HepG2 (cell line): ENCODE measurements around the gene POU6F2. TPM values are rescaled to one million over a fixed set of nuclear protein-coding genes. Genes with fewer than 3 reads are reported as not detected.

ENCODE experiments used
- ATAC-seq: fragments of 200-7000 bp; cut with Tn5 transposase; 3 replicates; pipeline ENCODE4 v1.9.1; 2020; ENCODE audit warnings: mild to moderate bottlenecking, moderate library complexity
- BruUV-seq: library from RNA; stranded (reverse); fragments of 400-500 nt; replicated peaks from 2 replicates; lab custom pipeline; 2021; lab: Mats Ljungman, UMichigan
- CTCF ChIA-PET: fragments of 300-600 bp; formaldehyde crosslinking; extraction: SDS; loops from one replicate; lab custom pipeline; 2021; ENCODE audit warnings: low total read pairs, inconsistent platforms, low intra/inter-chr PET ratio; lab: Yijun Ruan, JAX
- POLR2A ChIA-PET: fragments of 350-600 bp; sonication (Branson Sonifier 250); formaldehyde crosslinking; loops from one replicate; lab custom pipeline; 2020; ENCODE audit warnings: antibody characterized with exemption, inconsistent platforms; lab: Yijun Ruan, JAX
- DNase-seq: peaks from one replicate; pipeline ENCODE4 v3.0.0-alpha.2; 2015; ENCODE audit warnings: low spot score
- FAIRE-seq: peaks from 3 replicates; lab custom pipeline; 2011; peaks lifted over from hg19 to GRCh38; lab: Jason Lieb, UNC
- H2AFZ ChIP-seq: one replicate; pipeline ENCODE4 v1.6.1; 2011; ENCODE audit warnings: low read length, inconsistent platforms
- H3K27ac ChIP-seq: fragments of 300-600 bp; 3 replicates; pipeline ENCODE4 v1.8.0; 2011; ENCODE audit warnings: mixed run types, mild to moderate bottlenecking, mixed read lengths, low read length, inconsistent platforms; ENCODE audit not compliant: insufficient read depth; ENCODE audit errors: extremely low read length
- H3K27me3 ChIP-seq, 2 experiments: fragments of 200-600 bp in 1 of 2; 2 replicates in 1 of 2; 3 replicates in 1 of 2; pipeline versions ENCODE4 v1.6.0 to v1.8.0; 2011; ENCODE audit warnings: low read length in 2 of 2, mild to moderate bottlenecking in 2 of 2, moderate library complexity in 2 of 2, inconsistent platforms in 1 of 2; ENCODE audit not compliant: insufficient read depth in 2 of 2, control insufficient read depth in 1 of 2
- H3K36me3 ChIP-seq, 2 experiments: fragments of 200-600 bp in 1 of 2; replicated peaks in 1 of 2; 2 replicates in 1 of 2; 3 replicates in 1 of 2; pipeline versions ENCODE4 v1.5.1 to v1.8.0; 2011; ENCODE audit warnings: low read length in 2 of 2, inconsistent platforms in 1 of 2; ENCODE audit not compliant: insufficient read depth in 2 of 2, control insufficient read depth in 1 of 2
- H3K4me1 ChIP-seq: 2 replicates; pipeline ENCODE4 v1.5.1; 2012; ENCODE audit warnings: low read length, inconsistent platforms; ENCODE audit not compliant: insufficient read depth
- H3K4me2 ChIP-seq: 2 replicates; pipeline ENCODE4 v1.6.0; 2011; ENCODE audit warnings: low read depth, low read length, inconsistent platforms
- H3K4me3 ChIP-seq, 3 experiments: fragments of 200-600 bp in 1 of 3; sonication (generic), shearing (Covaris generic) in 1 of 3; replicated peaks in 1 of 3; 2 replicates each; pipeline ENCODE4 v1.5.1; 2011 to 2016; ENCODE audit warnings: low read length in 3 of 3, inconsistent platforms in 2 of 3, low read depth in 2 of 3, mild to moderate bottlenecking in 2 of 3, control low read depth in 1 of 3, mixed read lengths in 1 of 3; ENCODE audit not compliant: insufficient read depth in 1 of 3
- H3K79me2 ChIP-seq: one replicate; pipeline ENCODE4 v1.6.1; 2011; ENCODE audit warnings: low read length, inconsistent platforms; ENCODE audit not compliant: insufficient read depth
- H3K9ac ChIP-seq: 2 replicates; pipeline ENCODE4 v1.6.0; 2011; ENCODE audit warnings: mild to moderate bottlenecking, low read depth, low read length, inconsistent platforms; ENCODE audit not compliant: insufficient read depth
- H3K9me3 ChIP-seq: 2 replicates; pipeline ENCODE4 v1.5.1; 2012; ENCODE audit warnings: mild to moderate bottlenecking, low read length
- H4K20me1 ChIP-seq: 2 replicates; pipeline ENCODE4 v1.6.0; 2011; ENCODE audit warnings: inconsistent platforms, mild to moderate bottlenecking, low read length, moderate library complexity; ENCODE audit not compliant: insufficient read depth
- CC2D1A ChIP-seq: sonication (generic); formaldehyde crosslinking; IDR thresholded peaks from 2 replicates; pipeline ENCODE4 v1.8.1; 2023; ENCODE audit warnings: mild to moderate bottlenecking, missing genetic modification reagents
- MAFG ChIP-seq: sonication (generic); formaldehyde crosslinking; IDR thresholded peaks from 2 replicates; pipeline ENCODE4 v1.5.1; 2020; ENCODE audit warnings: mild to moderate bottlenecking, missing genetic modification reagents
- NKX3-1 ChIP-seq: sonication (generic); formaldehyde crosslinking; IDR thresholded peaks from 2 replicates; pipeline ENCODE4 v1.5.0; 2020; ENCODE audit warnings: missing genetic modification reagents
- RAD51 ChIP-seq: fragments of 450-650 bp; IDR thresholded peaks from 2 replicates; pipeline ENCODE4 v1.6.1; 2016; ENCODE audit warnings: borderline replicate concordance
- SIN3A ChIP-seq: IDR thresholded peaks from 2 replicates; pipeline ENCODE4 v1.6.1; 2011; ENCODE audit warnings: low read depth, mild to moderate bottlenecking, control low read depth, low read length, borderline replicate concordance
- SP1 ChIP-seq, 2 experiments: fragments of 450-650 bp in 1 of 2; sonication (generic) in 1 of 2; formaldehyde crosslinking in 1 of 2; IDR thresholded peaks; 2 replicates each; pipeline versions ENCODE4 v1.4.0 to v1.6.1; 2016 to 2020; ENCODE audit warnings: missing genetic modification reagents in 1 of 2
- TEAD2 ChIP-seq: sonication (generic); formaldehyde crosslinking; IDR thresholded peaks from 2 replicates; pipeline ENCODE4 v1.9.0; 2021; ENCODE audit warnings: missing genetic modification reagents
- ZBTB7B ChIP-seq: sonication (generic); formaldehyde crosslinking; IDR thresholded peaks from 2 replicates; pipeline ENCODE4 v1.4.0; 2020; ENCODE audit warnings: missing genetic modification reagents
- ZEB1 ChIP-seq: IDR thresholded peaks from 2 replicates; pipeline ENCODE4 v1.6.1; 2012; ENCODE audit warnings: mild to moderate bottlenecking, low read depth, inconsistent platforms; ENCODE audit not compliant: insufficient replicate concordance
- ZMYM4 ChIP-seq: sonication (generic); formaldehyde crosslinking; IDR thresholded peaks from 2 replicates; pipeline ENCODE4 v1.8.1; 2023; ENCODE audit warnings: mild to moderate bottlenecking, missing genetic modification reagents
- ZNF317 ChIP-seq: sonication (generic); formaldehyde crosslinking; IDR thresholded peaks from 2 replicates; pipeline ENCODE4 v1.5.0; 2020; ENCODE audit warnings: mild to moderate bottlenecking, missing genetic modification reagents
- ZNF326 ChIP-seq: sonication (generic); formaldehyde crosslinking; IDR thresholded peaks from 2 replicates; pipeline ENCODE4 v1.4.0; 2020; ENCODE audit warnings: missing genetic modification reagents, borderline replicate concordance
- ZNF614 ChIP-seq: IDR thresholded peaks from 2 replicates; pipeline ENCODE4 v1.6.1; 2018; ENCODE audit warnings: missing biosample characterization, missing genetic modification reagents, inconsistent platforms, borderline replicate concordance
- WGBS: methylation state at CpG from one replicate; pipeline ENCODE4 v1.1.6; 2017; ENCODE audit warnings: low lambda C conversion rate; 5-methylcytosine and 5-hydroxymethylcytosine counted together
- in situ Hi-C: cut with HindIII; loops from 2 replicates; pipeline ENCODE4 v1.10.0; 2017; ENCODE audit warnings: low pct_unique_long_range_greater_than_20kb; ENCODE audit not compliant: extremely low pct_ligation_motif_present
- intact Hi-C: fragments of 100-400 bp; cut with micrococcal nuclease; formaldehyde crosslinking; loops from one replicate; pipeline ENCODE4 v1.10.0; 2022; ENCODE audit not compliant: unreplicated experiment
- polyA plus RNA-seq, 8 experiments: library from polyadenylated mRNA; depleted of rRNA in 3 of 8; stranded (reverse) in 7 of 8; unstranded in 1 of 8; fragments of >200 nt; fragmentation: Illumina TruSeq in 4 of 8; extraction: Trizol in 4 of 8; gene quantifications; 2 replicates each; pipeline versions ENCODE4 v1.2.1 to v1.2.3, GENCODE V29; 2011 to 2016; ENCODE audit warnings: low read depth in 4 of 8, missing spikeins in 1 of 8, mixed read lengths in 1 of 8; ENCODE audit not compliant: insufficient read depth in 1 of 8
- total RNA-seq, 5 experiments: library from RNA; depleted of rRNA; stranded (reverse); fragments of >200 nt; fragmentation: Illumina TruSeq; extraction: Trizol; gene quantifications; 2 replicates each; pipeline ENCODE4 v1.2.3, GENCODE V29; 2016; ENCODE audit warnings: low read depth in 1 of 5
- TF ChIP-seq, protein P1 (sequence below): IDR thresholded peaks from 2 replicates; pipeline ENCODE4 v1.6.1; 2016; ENCODE audit warnings: missing compliant biosample characterization, missing genetic modification reagents, borderline replicate concordance
- TF ChIP-seq, protein P2 (sequence below): sonication (generic); formaldehyde crosslinking; IDR thresholded peaks from 2 replicates; pipeline ENCODE4; 2020; ENCODE audit warnings: missing genetic modification reagents, mild to moderate bottlenecking, borderline replicate concordance
- TF ChIP-seq, protein P3 (sequence below): sonication (generic); formaldehyde crosslinking; IDR thresholded peaks from 2 replicates; pipeline ENCODE4 v1.4.0; 2020; ENCODE audit warnings: missing genetic modification reagents; ENCODE audit errors: not compliant biosample characterization

The POU6F2 gene
- total and polyA plus RNA-seq, 2 of the 13 experiments (the other 11 are each of a cell fraction or from before 2014, with no cell fraction given) = not detected

DNA sequence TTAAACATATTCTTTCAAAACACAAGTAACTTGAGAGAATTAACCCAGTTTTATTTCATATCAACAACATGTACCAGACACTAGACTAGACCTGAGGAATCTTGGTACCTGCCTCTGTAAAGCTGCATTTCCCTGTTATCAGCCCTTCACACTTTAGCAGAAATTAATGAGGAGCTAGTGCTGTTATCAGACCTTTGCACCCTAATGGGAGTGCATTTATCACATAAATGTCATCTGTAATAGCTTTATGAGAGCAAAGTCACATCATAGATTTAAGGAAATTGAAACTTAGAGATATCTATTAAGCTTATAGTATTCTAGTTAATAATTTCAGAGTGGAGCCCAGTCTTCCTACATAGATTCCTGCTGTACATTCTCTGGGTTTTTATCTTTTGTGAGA lies 318.1 kb downstream of the POU6F2 start (continued):
- no peak for TF ChIP-seq RAD51

DNA sequence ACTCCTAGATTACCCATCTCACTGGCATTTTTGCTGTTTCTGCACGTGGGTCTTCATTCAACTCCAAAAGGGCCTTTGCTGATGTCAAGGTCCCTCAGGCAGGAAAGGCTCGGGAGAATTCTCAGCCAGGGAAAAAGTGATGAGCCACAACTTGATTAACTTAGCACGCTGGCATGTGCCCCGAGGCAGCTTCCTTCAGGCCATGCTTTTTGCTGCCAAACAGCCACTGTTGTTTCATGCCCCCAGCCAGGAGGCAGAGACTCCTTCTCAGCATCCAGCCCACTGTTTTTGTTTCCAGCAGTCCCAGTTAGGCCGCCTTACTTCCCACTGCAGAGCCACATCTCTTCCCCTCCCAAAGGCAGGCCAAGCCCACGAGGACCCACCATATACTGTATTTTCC lies 322.0 kb downstream of the POU6F2 start:
- no peak for FAIRE-seq
- BruUV-seq = no TSS peak

More for the DNA sequence above, 322.0 kb downstream of the POU6F2 start:
- H3K27ac ChIP-seq = no peak overlapping the region
- WGBS = 10% methylated on average over 6 of the region's 6 CpGs
- ChIA-PET POLR2A (no interaction called here), CTCF (no interaction called here)
- no peak overlapping the region for H3K9ac ChIP-seq
- no peaks in the 10 kb centered on the region for H3K9me3 ChIP-seq
- 0 out of 5 replicates have a peak, but pooled peaks cover 0 to 2% of the 10 kb centered on the region in 2 experiments for H3K27me3 ChIP-seq
- no peaks in the 10 kb centered on the region for H3K4me1 ChIP-seq
- TF ChIP-seq ZNF614 (CRISPR knock-in tag) (no peak), SIN3A (no peak), NKX3-1 (CRISPR knock-in tag) (no peak), SP1 (IDR thresholded peaks at IDR 0.05) (no peak), SP1 (CRISPR knock-in tag; IDR thresholded peaks at IDR 0.05) (no peak), MAFG (CRISPR knock-in tag) (no peak), ZNF317 (CRISPR knock-in tag) (no peak), ZMYM4 (CRISPR knock-in tag) (no peak), ZBTB7B (CRISPR knock-in tag) (no peak), CC2D1A (CRISPR knock-in tag) (no peak), TEAD2 (CRISPR knock-in tag) (no peak), ZEB1 (no peak), ZNF326 (CRISPR knock-in tag) (no peak)
- TF ChIP-seq, protein P1, sequence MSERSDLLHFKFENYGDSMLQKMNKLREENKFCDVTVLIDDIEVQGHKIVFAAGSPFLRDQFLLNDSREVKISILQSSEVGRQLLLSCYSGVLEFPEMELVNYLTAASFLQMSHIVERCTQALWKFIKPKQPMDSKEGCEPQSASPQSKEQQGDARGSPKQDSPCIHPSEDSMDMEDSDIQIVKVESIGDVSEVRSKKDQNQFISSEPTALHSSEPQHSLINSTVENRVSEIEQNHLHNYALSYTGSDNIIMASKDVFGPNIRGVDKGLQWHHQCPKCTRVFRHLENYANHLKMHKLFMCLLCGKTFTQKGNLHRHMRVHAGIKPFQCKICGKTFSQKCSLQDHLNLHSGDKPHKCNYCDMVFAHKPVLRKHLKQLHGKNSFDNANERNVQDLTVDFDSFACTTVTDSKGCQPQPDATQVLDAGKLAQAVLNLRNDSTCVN = no peak
- TF ChIP-seq, protein P2, sequence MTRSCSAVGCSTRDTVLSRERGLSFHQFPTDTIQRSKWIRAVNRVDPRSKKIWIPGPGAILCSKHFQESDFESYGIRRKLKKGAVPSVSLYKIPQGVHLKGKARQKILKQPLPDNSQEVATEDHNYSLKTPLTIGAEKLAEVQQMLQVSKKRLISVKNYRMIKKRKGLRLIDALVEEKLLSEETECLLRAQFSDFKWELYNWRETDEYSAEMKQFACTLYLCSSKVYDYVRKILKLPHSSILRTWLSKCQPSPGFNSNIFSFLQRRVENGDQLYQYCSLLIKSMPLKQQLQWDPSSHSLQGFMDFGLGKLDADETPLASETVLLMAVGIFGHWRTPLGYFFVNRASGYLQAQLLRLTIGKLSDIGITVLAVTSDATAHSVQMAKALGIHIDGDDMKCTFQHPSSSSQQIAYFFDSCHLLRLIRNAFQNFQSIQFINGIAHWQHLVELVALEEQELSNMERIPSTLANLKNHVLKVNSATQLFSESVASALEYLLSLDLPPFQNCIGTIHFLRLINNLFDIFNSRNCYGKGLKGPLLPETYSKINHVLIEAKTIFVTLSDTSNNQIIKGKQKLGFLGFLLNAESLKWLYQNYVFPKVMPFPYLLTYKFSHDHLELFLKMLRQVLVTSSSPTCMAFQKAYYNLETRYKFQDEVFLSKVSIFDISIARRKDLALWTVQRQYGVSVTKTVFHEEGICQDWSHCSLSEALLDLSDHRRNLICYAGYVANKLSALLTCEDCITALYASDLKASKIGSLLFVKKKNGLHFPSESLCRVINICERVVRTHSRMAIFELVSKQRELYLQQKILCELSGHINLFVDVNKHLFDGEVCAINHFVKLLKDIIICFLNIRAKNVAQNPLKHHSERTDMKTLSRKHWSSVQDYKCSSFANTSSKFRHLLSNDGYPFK = no peak
- TF ChIP-seq, protein P3, sequence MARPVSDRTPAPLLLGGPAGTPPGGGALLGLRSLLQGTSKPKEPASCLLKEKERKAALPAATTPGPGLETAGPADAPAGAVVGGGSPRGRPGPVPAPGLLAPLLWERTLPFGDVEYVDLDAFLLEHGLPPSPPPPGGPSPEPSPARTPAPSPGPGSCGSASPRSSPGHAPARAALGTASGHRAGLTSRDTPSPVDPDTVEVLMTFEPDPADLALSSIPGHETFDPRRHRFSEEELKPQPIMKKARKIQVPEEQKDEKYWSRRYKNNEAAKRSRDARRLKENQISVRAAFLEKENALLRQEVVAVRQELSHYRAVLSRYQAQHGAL (CRISPR knock-in tag) = no peak
- intact Hi-C loops = no loop called here
- H3K4me2 ChIP-seq = no peak overlapping the region
- in situ Hi-C loops = no loop called here
- DNase-seq = no peak
- no peaks in the 10 kb centered on the region for H3K36me3 ChIP-seq
- no peaks in the 10 kb centered on the region for H3K79me2 ChIP-seq
- no peaks in the 10 kb centered on the region for H4K20me1 ChIP-seq
- H3K4me3 ChIP-seq = no peak overlapping the region
- no peak for ATAC-seq
- no peak overlapping the region for H2AFZ ChIP-seq
